ENCODE results near the gene SSBP3. TPM values are rescaled to one million over a fixed set of nuclear protein-coding genes. Genes with fewer than 3 reads are reported as not detected.

Gene SSBP3
- total and polyA plus RNA-seq, 4 donors: 7.7 to 24.7 (median 17.3) TPM

GRCh38 chr1:54384471-54384870 is 21.7 kb downstream of the SSBP3 start (continued):
- no peak for TF ChIP-seq RAD21 (IDR thresholded peaks at IDR 0.05)
- no peak for TF ChIP-seq JUND (IDR thresholded peaks at IDR 0.05)
- no peak for TF ChIP-seq RXRA (IDR thresholded peaks at IDR 0.05)
- no peak for TF ChIP-seq TAF1 (conservative IDR thresholded peaks at IDR 0.05)
- TF ChIP-seq FOXA2 (IDR thresholded peaks at IDR 0.05): no peak
- no peak for TF ChIP-seq SP1 (IDR thresholded peaks at IDR 0.05)

GRCh38 chr1:54381524-54381923 is 24.7 kb downstream of the SSBP3 start:
- H3K27ac ChIP-seq (ENCODE audit: low read depth in 1 of 2, low read length in 2 of 2): no peak overlapping the region
- no peak overlapping the region for H3K9ac ChIP-seq (ENCODE audit: low read depth in 1 of 2, low read length in 2 of 2)
- no peaks in the 10 kb centered on the region for H3K27me3 ChIP-seq (ENCODE audit: control insufficient read depth in 4 of 4, insufficient read depth in 4 of 4, low read length in 3 of 4)
- no peaks in the 10 kb centered on the region for H3K36me3 ChIP-seq (ENCODE audit: control insufficient read depth in 4 of 4, insufficient read depth in 3 of 4, low read depth in 1 of 4, low read length in 3 of 4)
- no peak for TF ChIP-seq FOXA1 (IDR thresholded peaks at IDR 0.05)
- TF ChIP-seq JUND (IDR thresholded peaks at IDR 0.05): no peak
- TF ChIP-seq EGR1 (IDR thresholded peaks at IDR 0.05; ENCODE audit: low read depth in 2 of 2): no peak
- no peak for TF ChIP-seq FOXA2 (IDR thresholded peaks at IDR 0.05)
- no peak for DNase-seq (ENCODE audit: low spot score)
- WGBS: 92% methylated on average over 4 of the region's 4 CpGs
- H3K9me3 ChIP-seq (ENCODE audit: control insufficient read depth in 4 of 4, low read length in 3 of 4): no peaks in the 10 kb centered on the region
- H3K4me1 ChIP-seq (ENCODE audit: control insufficient read depth in 4 of 4, insufficient read depth in 4 of 4, low read length in 3 of 4): peaks cover 19 to 37% (median 20%) of the 10 kb centered on the region in 4 donors
- H3K4me3 ChIP-seq (ENCODE audit: low read depth in 1 of 3, low read length in 3 of 3): no peak overlapping the region

GRCh38 chr1:54380290-54380882 is 25.8 kb downstream of the SSBP3 start:
- DNase-seq (ENCODE audit: low spot score): no peak
- no peak overlapping the region for H3K9ac ChIP-seq (ENCODE audit: low read depth in 1 of 2, low read length in 2 of 2)
- H3K36me3 ChIP-seq (ENCODE audit: control insufficient read depth in 4 of 4, insufficient read depth in 3 of 4, low read depth in 1 of 4, low read length in 3 of 4): no peaks in the 10 kb centered on the region
- H3K27me3 ChIP-seq (ENCODE audit: control insufficient read depth in 4 of 4, insufficient read depth in 4 of 4, low read length in 3 of 4): no peaks in the 10 kb centered on the region
- H3K9me3 ChIP-seq (ENCODE audit: control insufficient read depth in 4 of 4, low read length in 3 of 4): no peaks in the 10 kb centered on the region
- no peak overlapping the region for H3K4me3 ChIP-seq (ENCODE audit: low read depth in 1 of 3, low read length in 3 of 3)
- H3K27ac ChIP-seq (ENCODE audit: low read depth in 1 of 2, low read length in 2 of 2): peak overlapping the region; percentile 10 to 58
- TF ChIP-seq NR2F2 (IDR thresholded peaks at IDR 0.05) (no peak), FOXA1 (IDR thresholded peaks at IDR 0.05) (no peak)
- WGBS: 67% methylated on average over 15 of the region's 15 CpGs
- peaks cover 19 to 34% (median 28%) of the 10 kb centered on the region in 4 donors for H3K4me1 ChIP-seq (ENCODE audit: control insufficient read depth in 4 of 4, insufficient read depth in 4 of 4, low read length in 3 of 4)

GRCh38 chr1:54379555-54380289 is 26.5 kb downstream of the SSBP3 start:
- no peak for DNase-seq (ENCODE audit: low spot score)
- no peak overlapping the region for H3K4me3 ChIP-seq (ENCODE audit: low read depth in 1 of 3, low read length in 3 of 3)
- peak overlapping the region; percentile 10 to 58 for H3K27ac ChIP-seq (ENCODE audit: low read depth in 1 of 2, low read length in 2 of 2)
- no peak for TF ChIP-seq FOXA2 (IDR thresholded peaks at IDR 0.05)
- TF ChIP-seq ATF3 (IDR thresholded peaks at IDR 0.05): no peak
- no peak for TF ChIP-seq CTCF (IDR thresholded peaks at IDR 0.05; ENCODE audit: low read depth, low read length, missing input control)
- TF ChIP-seq HNF4G (IDR thresholded peaks at IDR 0.05): no peak
- no peak for TF ChIP-seq EGR1 (IDR thresholded peaks at IDR 0.05; ENCODE audit: low read depth in 2 of 2)
- no peak for TF ChIP-seq REST (IDR thresholded peaks at IDR 0.05)
- peak; percentile 50 for TF ChIP-seq MAX (IDR thresholded peaks at IDR 0.05)
- TF ChIP-seq JUND (IDR thresholded peaks at IDR 0.05): no peak
- TF ChIP-seq SP1 (IDR thresholded peaks at IDR 0.05): no peak
- no peak for TF ChIP-seq GABPA (IDR thresholded peaks at IDR 0.05 in 1 of 2, conservative IDR thresholded peaks at IDR 0.05 in 1 of 2)
- TF ChIP-seq FOXA1 (IDR thresholded peaks at IDR 0.05): no peak
- TF ChIP-seq RXRA (IDR thresholded peaks at IDR 0.05): peak; percentile 7 to 9
- no peak for TF ChIP-seq TAF1 (conservative IDR thresholded peaks at IDR 0.05)
- no peak for TF ChIP-seq ZBTB33 (IDR thresholded peaks at IDR 0.05)
- TF ChIP-seq HNF4A (conservative IDR thresholded peaks at IDR 0.05): peak in 1 of 2 donors; percentile 33

More at GRCh38 chr1:54379555-54380289, 26.5 kb downstream of the SSBP3 start:
- H3K27me3 ChIP-seq (ENCODE audit: control insufficient read depth in 4 of 4, insufficient read depth in 4 of 4, low read length in 3 of 4): no peaks in the 10 kb centered on the region
- no peaks in the 10 kb centered on the region for H3K36me3 ChIP-seq (ENCODE audit: control insufficient read depth in 4 of 4, insufficient read depth in 3 of 4, low read depth in 1 of 4, low read length in 3 of 4)
- H3K9ac ChIP-seq (ENCODE audit: low read depth in 1 of 2, low read length in 2 of 2): no peak overlapping the region
- peaks cover 19 to 35% (median 30%) of the 10 kb centered on the region in 4 donors for H3K4me1 ChIP-seq (ENCODE audit: control insufficient read depth in 4 of 4, insufficient read depth in 4 of 4, low read length in 3 of 4)
- H3K9me3 ChIP-seq (ENCODE audit: control insufficient read depth in 4 of 4, low read length in 3 of 4): no peaks in the 10 kb centered on the region
- 44% methylated on average over 23 of the region's 23 CpGs for WGBS

All from liver (tissue), 9 donors.